Subcutaneous adipose tissue (tissue), 4 donors: ENCODE measurements around the gene LIN7A. TPM values are rescaled to one million over a fixed set of nuclear protein-coding genes. Genes with fewer than 3 reads are reported as not detected.

ENCODE experiments used
- total RNA-seq, 4 donors: library from RNA; depleted of rRNA; stranded (reverse); fragments of >200 nt; gene quantifications; one replicate each; pipeline ENCODE4 v1.1.0, GENCODE V29; 2016
- TF ChIP-seq, protein P1 (sequence below): fragments of 450-650 bp; IDR thresholded peaks from one replicate; pipeline ENCODE4 v1.5.1; 2016; ENCODE audit warnings: low read depth, mild to moderate bottlenecking, control low read depth, antibody characterized with exemption, moderate library complexity

The LIN7A gene
- total RNA-seq, 4 donors from 2014 or later = 11.1 to 14.4 (median 12.5) TPM

GRCh38 chr12:80845639-80846038 is 92.1 kb downstream of the LIN7A start:
- TF ChIP-seq, protein P1, sequence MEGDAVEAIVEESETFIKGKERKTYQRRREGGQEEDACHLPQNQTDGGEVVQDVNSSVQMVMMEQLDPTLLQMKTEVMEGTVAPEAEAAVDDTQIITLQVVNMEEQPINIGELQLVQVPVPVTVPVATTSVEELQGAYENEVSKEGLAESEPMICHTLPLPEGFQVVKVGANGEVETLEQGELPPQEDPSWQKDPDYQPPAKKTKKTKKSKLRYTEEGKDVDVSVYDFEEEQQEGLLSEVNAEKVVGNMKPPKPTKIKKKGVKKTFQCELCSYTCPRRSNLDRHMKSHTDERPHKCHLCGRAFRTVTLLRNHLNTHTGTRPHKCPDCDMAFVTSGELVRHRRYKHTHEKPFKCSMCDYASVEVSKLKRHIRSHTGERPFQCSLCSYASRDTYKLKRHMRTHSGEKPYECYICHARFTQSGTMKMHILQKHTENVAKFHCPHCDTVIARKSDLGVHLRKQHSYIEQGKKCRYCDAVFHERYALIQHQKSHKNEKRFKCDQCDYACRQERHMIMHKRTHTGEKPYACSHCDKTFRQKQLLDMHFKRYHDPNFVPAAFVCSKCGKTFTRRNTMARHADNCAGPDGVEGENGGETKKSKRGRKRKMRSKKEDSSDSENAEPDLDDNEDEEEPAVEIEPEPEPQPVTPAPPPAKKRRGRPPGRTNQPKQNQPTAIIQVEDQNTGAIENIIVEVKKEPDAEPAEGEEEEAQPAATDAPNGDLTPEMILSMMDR = no peak

DNA sequence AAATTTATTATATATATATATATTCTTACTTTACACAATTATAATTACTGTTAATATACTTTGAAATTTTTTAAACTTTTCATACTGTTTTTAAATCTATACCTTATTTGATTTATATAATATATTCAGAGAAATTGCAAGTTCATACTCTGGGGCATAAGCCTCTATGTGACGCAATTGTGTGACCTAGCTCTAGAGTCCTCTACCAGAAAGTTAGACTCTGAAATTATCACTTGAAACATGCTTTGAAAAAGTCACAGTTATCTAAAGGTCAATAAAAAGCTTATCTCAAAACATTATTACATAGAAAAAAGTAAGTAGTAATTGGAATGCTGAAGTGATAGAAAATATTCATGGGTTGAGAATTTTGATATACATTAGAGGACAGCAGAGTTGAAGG is 93.8 kb downstream of the LIN7A start:
- TF ChIP-seq, protein P1 = no peak

GRCh38 chr12:80838708-80839107 is 99.0 kb downstream of the LIN7A start:
- TF ChIP-seq, protein P1 = no peak

DNA sequence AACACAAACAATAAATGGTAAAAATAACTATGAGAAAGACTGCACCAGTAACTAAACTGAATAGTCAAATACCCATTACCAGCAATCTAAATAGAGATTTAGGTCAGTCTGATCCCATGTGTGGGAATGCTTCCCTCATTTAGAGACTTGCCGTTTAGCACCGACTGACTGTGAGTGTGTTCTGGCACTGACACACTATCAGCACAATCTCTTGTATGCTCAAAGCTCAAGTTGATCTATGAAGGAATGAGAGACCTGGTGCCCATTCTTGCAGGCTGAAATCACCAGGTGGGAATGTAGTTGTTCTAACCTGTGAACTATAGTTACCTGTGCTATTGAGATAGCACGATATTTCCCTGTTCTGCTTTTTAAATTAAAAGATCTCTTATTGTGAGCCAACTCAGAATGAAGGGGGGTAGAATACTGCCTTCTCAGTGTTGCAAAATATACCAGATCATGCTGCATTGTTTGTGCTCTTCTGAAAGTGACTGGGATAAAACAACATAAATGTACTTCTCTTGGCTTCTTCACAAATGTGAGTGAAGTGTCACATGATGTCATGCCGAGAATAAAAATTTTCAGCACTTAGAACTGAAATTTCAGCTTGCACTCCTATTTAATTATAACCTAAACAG is 99.6 kb downstream of the LIN7A start:
- TF ChIP-seq, protein P1 = no peak

DNA sequence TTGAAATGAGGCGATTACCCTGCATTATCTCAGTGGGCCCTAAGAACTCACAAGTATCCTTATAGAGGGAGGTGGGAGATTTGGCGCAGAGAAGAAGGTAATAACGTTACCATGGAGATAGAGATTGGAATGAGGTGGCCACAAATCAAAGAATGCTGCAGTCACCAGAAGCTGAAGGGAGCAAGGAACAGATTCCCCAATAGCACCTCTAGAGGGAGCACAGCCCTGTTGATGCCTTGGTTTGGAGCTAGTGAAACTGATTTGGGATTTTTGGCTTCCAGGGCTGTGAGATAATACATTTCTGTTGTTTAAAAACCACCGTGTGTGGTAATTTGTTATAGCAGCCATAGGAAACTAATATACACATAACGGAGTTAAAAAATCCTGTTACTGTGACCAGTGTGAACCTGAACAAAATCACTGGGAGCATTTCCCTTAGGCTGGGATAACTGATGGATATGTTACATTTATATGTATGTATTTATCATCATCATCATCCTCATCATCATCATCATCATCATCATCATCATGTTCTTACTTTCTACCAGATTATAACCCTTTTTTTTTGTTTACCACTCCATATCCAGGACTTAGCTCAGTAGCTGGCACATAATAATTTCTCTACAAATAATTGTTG is 100.3 kb downstream of the LIN7A start:
- TF ChIP-seq, protein P1 = no peak

- TF ChIP-seq, protein P1 = no peak
Measured at GRCh38 chr12:80834724-80835123, 103.0 kb downstream of the LIN7A start.

DNA sequence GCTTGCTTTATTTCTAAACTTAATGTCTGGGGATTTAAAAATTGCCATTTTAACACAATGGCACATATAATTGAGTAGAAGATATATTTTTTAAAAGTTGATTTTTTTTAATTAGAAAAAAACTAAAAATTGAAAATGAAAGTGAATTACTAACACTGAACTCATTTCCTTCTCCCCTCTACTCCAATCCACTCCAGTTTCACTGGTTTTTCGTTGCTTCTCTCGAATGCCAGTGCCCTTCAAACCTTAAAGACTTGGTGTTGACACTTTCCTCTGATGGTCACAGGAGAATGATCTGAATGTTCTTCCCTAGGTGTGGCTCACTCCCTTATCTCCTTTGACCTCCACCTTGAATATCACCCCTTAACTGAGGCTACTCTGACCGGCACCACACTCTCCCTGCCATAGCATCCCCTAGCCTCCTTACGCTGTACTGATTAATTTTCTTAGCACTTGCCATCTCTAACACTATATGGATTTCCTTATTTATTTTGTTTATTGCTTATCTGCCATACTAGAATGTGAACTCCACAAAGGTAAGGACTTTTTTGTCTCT is 107.1 kb downstream of the LIN7A start:
- TF ChIP-seq, protein P1 = no peak
